K562 (cell line): ENCODE results near the gene KDM2A. TPM values are rescaled to one million over a fixed set of nuclear protein-coding genes. Genes with fewer than 3 reads are reported as not detected.

Experiments
- ARID4B ChIP-seq: sonication (generic); formaldehyde crosslinking; IDR thresholded peaks from 2 replicates; pipeline ENCODE4 v1.8.0; 2022; ENCODE audit warnings: mild to moderate bottlenecking, missing genetic modification reagents
- CREB5 ChIP-seq: fragments of 250-450 bp; sonication (Bioruptor Pico); IDR thresholded peaks from 2 replicates; pipeline ENCODE4 v1.5.0; 2020; ENCODE audit warnings: mild to moderate bottlenecking
- DDX20 ChIP-seq: fragments of 450-650 bp; IDR thresholded peaks from 2 replicates; pipeline ENCODE4 v1.6.1; 2016; ENCODE audit warnings: missing genetic modification characterization, low read depth, mild to moderate bottlenecking, missing compliant biosample characterization, moderate library complexity
- DIDO1 ChIP-seq: fragments of 450-650 bp; IDR thresholded peaks from 2 replicates; pipeline ENCODE4 v1.6.1; 2016; ENCODE audit warnings: low read depth, missing biosample characterization, missing genetic modification characterization
- EP400 ChIP-seq: fragments of 450-650 bp; IDR thresholded peaks from 2 replicates; pipeline ENCODE4 v1.6.1; 2017; ENCODE audit warnings: antibody characterized with exemption, mild to moderate bottlenecking, moderate library complexity
- HNRNPH1 ChIP-seq: fragments of 200-400 bp; formaldehyde crosslinking; optimal IDR thresholded peaks from 2 replicates; pipeline ENCODE3; 2017; ENCODE audit warnings: low read depth, mild to moderate bottlenecking, low read length, moderate library complexity
- KAT7 ChIP-seq: sonication (generic); formaldehyde crosslinking; IDR thresholded peaks from 2 replicates; pipeline ENCODE4 v1.8.0; 2022; ENCODE audit warnings: missing genetic modification reagents, mild to moderate bottlenecking, borderline replicate concordance
- LEF1 ChIP-seq: fragments of 450-650 bp; IDR thresholded peaks from 2 replicates; pipeline ENCODE4 v1.6.1; 2016; ENCODE audit warnings: mild to moderate bottlenecking
- MXD1 ChIP-seq: fragments of 250-450 bp; sonication (Bioruptor Pico); IDR thresholded peaks from 2 replicates; pipeline ENCODE4 v1.8.0; 2021; ENCODE audit warnings: borderline replicate concordance, mild to moderate bottlenecking, moderate library complexity; ENCODE audit not compliant: poor library complexity, severe bottlenecking
- NFE2 ChIP-seq: IDR thresholded peaks from 2 replicates; pipeline ENCODE4 v1.6.1; 2014; ENCODE audit warnings: antibody characterized with exemption, low read depth
- OTX1 ChIP-seq: fragments of 450-650 bp; formaldehyde crosslinking; IDR thresholded peaks from 2 replicates; pipeline ENCODE4 v1.4.0; 2022; ENCODE audit warnings: mild to moderate bottlenecking
- POLR2G ChIP-seq: fragments of 200-400 bp; formaldehyde crosslinking; IDR thresholded peaks from 2 replicates; pipeline ENCODE4 v1.6.1; 2017; ENCODE audit warnings: low read depth, mild to moderate bottlenecking, antibody characterized with exemption, low read length, moderate library complexity
- SIN3A ChIP-seq, 2 experiments: fragments of 150-350 bp in 1 of 2; IDR thresholded peaks; 2 replicates each; pipeline ENCODE4 v1.6.1; 2011 to 2016; ENCODE audit warnings: borderline replicate concordance in 2 of 2, low read depth in 2 of 2, low read length in 2 of 2, mild to moderate bottlenecking in 2 of 2, moderate library complexity in 2 of 2; ENCODE audit not compliant: control insufficient read depth in 1 of 2
- SPI1 ChIP-seq: IDR thresholded peaks from 2 replicates; pipeline ENCODE4 v1.6.1; 2011; ENCODE audit warnings: low read depth, low read length, control low read depth, borderline replicate concordance
- TAF7 ChIP-seq: fragments of 450-650 bp; IDR thresholded peaks from 2 replicates; pipeline ENCODE4 v1.6.1; 2016; ENCODE audit warnings: missing genetic modification characterization, missing compliant biosample characterization
- THRAP3 ChIP-seq: fragments of 450-650 bp; IDR thresholded peaks from 2 replicates; pipeline ENCODE4 v1.6.1; 2016; ENCODE audit warnings: mild to moderate bottlenecking, inconsistent platforms, borderline replicate concordance
- TSC22D4 ChIP-seq: fragments of 450-650 bp; IDR thresholded peaks from 2 replicates; pipeline ENCODE4 v1.6.1; 2016; ENCODE audit warnings: missing genetic modification characterization, missing biosample characterization, control low read depth
- ZNF57 ChIP-seq: fragments of 450-650 bp; formaldehyde crosslinking; IDR thresholded peaks from 2 replicates; pipeline ENCODE4 v1.4.0; 2020; ENCODE audit warnings: mild to moderate bottlenecking, moderate library complexity
- polyA plus RNA-seq, 8 experiments: library from polyadenylated mRNA; depleted of rRNA in 4 of 8; stranded (reverse) in 5 of 8; unstranded in 3 of 8; fragments of >200 nt; fragmentation: Nextera tagmentation in 2 of 8; fragmentation: Illumina TruSeq in 1 of 8; extraction: Ambion mirVana in 2 of 8; extraction: Trizol in 1 of 8; gene quantifications; 2 replicates each; pipeline versions ENCODE4 v1.2.1 to v1.2.3, GENCODE V29; 2011 to 2014; ENCODE audit warnings: inconsistent platforms in 1 of 8, missing spikeins in 1 of 8
- total RNA-seq, 7 experiments: library from RNA; depleted of rRNA in 6 of 7; stranded (reverse); fragments of >200 nt in 6 of 7; fragmentation: Illumina TruSeq in 2 of 7; extraction: Trizol in 2 of 7; gene quantifications; 2 replicates each; pipeline versions ENCODE4 v1.2.1 to v1.2.3, GENCODE V29; 2011 to 2021; ENCODE audit warnings: low replicate concordance in 1 of 7

KDM2A gene
- total and polyA plus RNA-seq, 9 of the 15 experiments (the other 6 are each of a cell fraction or from before 2014, with no cell fraction given) = 5.0 to 39.3 (median 21.3) TPM

GRCh38 chr11:67268081-67268961 lies 149.3 kb downstream of the KDM2A start (continued):
- no peak for TF ChIP-seq THRAP3
- TF ChIP-seq ARID4B (CRISPR knock-in tag) = 0 out of 2 replicates have a peak, but pooled peaks have one; percentile 50
- TF ChIP-seq LEF1 = no peak
- TF ChIP-seq DIDO1 (tag) = no peak
- no peak for TF ChIP-seq HNRNPH1
- no peak for TF ChIP-seq EP400
- no peak for TF ChIP-seq NFE2
- TF ChIP-seq ZNF57 (CRISPR knock-in tag) = no peak
- TF ChIP-seq TAF7 = no peak
- TF ChIP-seq KAT7 = no peak
- TF ChIP-seq SIN3A (IDR thresholded peaks at IDR 0.05; ENCODE audit: borderline replicate concordance in 2 of 2, control insufficient read depth in 1 of 2, low read depth in 2 of 2, low read length in 2 of 2) = no peak
- TF ChIP-seq CREB5 (CRISPR knock-in tag) = no peak
- TF ChIP-seq MXD1 = no peak
- TF ChIP-seq OTX1 (CRISPR knock-in tag) = no peak
- 0 out of 2 replicates have a peak, but pooled peaks have one; percentile 36 for TF ChIP-seq SPI1
- TF ChIP-seq POLR2G = 0 out of 2 replicates have a peak, but pooled peaks have one; percentile 6
- TF ChIP-seq DDX20 (tag) = no peak
- TF ChIP-seq TSC22D4 (tag) = no peak
